ENCODE measurements around the gene FAM193A.
"Not testable (repeated sequence)": the region's sequence is repeated elsewhere in the genome, so short reads cannot be mapped to it uniquely, and the experiment has no call there.

Gene FAM193A

DNA sequence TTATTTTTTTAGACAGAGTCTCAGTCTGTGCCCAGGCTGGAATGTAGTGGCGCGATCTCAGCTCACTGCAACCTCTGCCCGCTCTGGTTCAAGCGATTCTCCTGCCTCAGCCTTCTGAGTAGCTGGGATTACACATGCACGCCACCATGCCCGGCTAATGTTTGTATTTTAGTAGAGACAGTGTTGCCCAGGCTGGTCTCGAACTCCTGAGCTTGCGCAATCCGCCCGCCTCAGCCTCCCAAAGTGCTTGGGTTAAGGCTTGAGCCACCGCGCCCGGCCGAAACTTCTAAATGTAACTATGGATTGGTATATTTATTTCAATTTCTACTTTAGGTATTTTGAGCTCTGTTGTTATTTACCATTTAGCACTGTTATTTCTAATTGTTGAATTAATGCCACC is 79.4 kb downstream of the FAM193A start:
- Histone ChIP-seq H3K4me3 (ENCODE audit: low read length) (no peak overlapping the region), H3K9me3 (ENCODE audit: low read length) (peaks cover 2% of the 10 kb centered on the region), H3K4me1 (ENCODE audit: insufficient read depth, low read length) (peaks cover 6% of the 10 kb centered on the region), H3K36me3 (ENCODE audit: insufficient read depth, low read length) (peaks cover 3% of the 10 kb centered on the region), H3K27me3 (ENCODE audit: insufficient read depth, low read length) (no peaks in the 10 kb centered on the region), H2AFZ (ENCODE audit: low read depth, low read length) (no peak overlapping the region)

DNA sequence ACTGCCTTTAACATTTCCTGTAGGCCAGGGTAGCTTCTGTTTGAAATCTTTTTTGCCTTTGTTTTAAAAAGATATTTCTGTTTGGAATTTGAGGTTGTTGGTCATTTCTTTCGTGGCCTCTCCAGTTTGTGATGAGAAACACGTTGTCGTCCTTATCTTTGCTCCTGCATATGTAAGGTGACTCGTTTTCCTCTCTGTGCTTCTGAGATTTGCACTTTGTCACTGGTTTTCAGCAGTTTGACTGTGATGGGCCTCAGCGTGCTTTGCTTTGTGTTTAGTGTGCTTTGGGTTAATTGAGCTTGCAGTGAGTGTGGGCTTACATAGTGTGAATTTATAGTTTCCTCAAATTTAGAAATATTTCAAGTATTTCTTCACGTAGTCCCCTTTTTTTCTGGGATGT is 81.5 kb downstream of the FAM193A start:
- no peaks in the 10 kb centered on the region for H3K27me3 ChIP-seq (ENCODE audit: insufficient read depth, low read length)
- H3K36me3 ChIP-seq (ENCODE audit: insufficient read depth, low read length) = peaks cover 3% of the 10 kb centered on the region
- H3K9me3 ChIP-seq (ENCODE audit: low read length) = peaks cover 2% of the 10 kb centered on the region
- no peak overlapping the region for H3K4me3 ChIP-seq (ENCODE audit: low read length)
- H3K4me1 ChIP-seq (ENCODE audit: insufficient read depth, low read length) = peaks cover 6% of the 10 kb centered on the region
- no peak overlapping the region for H2AFZ ChIP-seq (ENCODE audit: low read depth, low read length)

DNA sequence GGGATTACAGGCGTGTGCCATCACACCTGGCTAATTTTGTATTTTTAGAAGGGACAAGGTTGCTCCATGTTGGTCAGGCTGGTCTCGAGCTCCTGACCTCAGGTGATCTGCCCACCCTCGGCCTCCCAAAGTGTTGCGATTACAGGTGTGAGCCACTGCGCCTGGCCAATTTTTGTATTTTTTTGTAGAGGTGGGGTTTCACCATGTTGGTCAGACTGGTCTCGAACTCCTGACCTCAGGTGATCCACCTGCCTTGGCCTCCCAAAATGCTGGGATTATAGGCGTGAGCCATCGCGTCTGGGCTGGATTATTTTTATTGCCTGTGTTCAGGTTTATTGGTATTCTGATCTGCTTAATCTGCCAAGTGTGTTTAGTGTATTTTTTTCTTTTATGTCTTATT is 82.3 kb downstream of the FAM193A start:
- H2AFZ ChIP-seq (ENCODE audit: low read depth, low read length); H3K27me3 ChIP-seq (ENCODE audit: insufficient read depth, low read length); H3K36me3 ChIP-seq (ENCODE audit: insufficient read depth, low read length); H3K4me1 ChIP-seq (ENCODE audit: insufficient read depth, low read length); H3K9me3 ChIP-seq (ENCODE audit: low read length); H3K4me3 ChIP-seq (ENCODE audit: low read length): not testable (repeated sequence)

- Histone ChIP-seq H3K36me3 (ENCODE audit: insufficient read depth, low read length) (peaks cover 3% of the 10 kb centered on the region), H3K4me3 (ENCODE audit: low read length) (no peak overlapping the region), H3K27me3 (ENCODE audit: insufficient read depth, low read length) (no peaks in the 10 kb centered on the region), H2AFZ (ENCODE audit: low read depth, low read length) (no peak overlapping the region), H3K4me1 (ENCODE audit: insufficient read depth, low read length) (peaks cover 6% of the 10 kb centered on the region), H3K9me3 (ENCODE audit: low read length) (peaks cover 2% of the 10 kb centered on the region)
These were observed 83.0 kb downstream of the FAM193A start for GRCh38 chr4:2619459-2619858.

- peaks cover 16% of the 10 kb centered on the region for H3K36me3 ChIP-seq (ENCODE audit: insufficient read depth, low read length)
- H3K4me1 ChIP-seq (ENCODE audit: insufficient read depth, low read length) = peaks cover 6% of the 10 kb centered on the region
- H3K9me3 ChIP-seq (ENCODE audit: low read length) = no peaks in the 10 kb centered on the region
- H3K4me3 ChIP-seq (ENCODE audit: low read length) = no peak overlapping the region
- no peaks in the 10 kb centered on the region for H3K27me3 ChIP-seq (ENCODE audit: insufficient read depth, low read length)
- no peak overlapping the region for H2AFZ ChIP-seq (ENCODE audit: low read depth, low read length)
These were observed 85.0 kb downstream of the FAM193A start for GRCh38 chr4:2621419-2621818.

DNA sequence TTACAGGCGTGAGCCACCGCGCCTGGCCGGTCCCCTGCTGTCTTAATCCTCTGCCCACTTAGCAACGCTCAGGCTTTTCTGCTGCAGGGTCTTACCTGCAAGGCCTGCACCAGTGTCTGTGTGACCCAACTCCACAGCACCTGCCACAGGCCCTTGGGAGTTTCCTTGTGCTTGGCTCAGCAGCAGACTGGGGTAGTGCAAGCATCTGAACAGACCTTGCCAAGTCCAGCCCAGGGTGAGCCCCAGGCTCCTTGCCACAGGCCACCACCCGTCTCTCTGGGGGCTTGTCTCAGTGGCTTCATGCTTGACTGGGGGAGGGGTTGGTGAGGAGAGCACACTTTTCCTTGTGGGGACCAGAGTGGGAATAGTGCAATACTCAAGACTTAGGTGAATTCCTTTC is 87.0 kb downstream of the FAM193A start:
- Histone ChIP-seq H3K4me3 (ENCODE audit: low read length) (no peak overlapping the region), H3K36me3 (ENCODE audit: insufficient read depth, low read length) (peaks cover 27% of the 10 kb centered on the region), H2AFZ (ENCODE audit: low read depth, low read length) (no peak overlapping the region), H3K9me3 (ENCODE audit: low read length) (no peaks in the 10 kb centered on the region), H3K4me1 (ENCODE audit: insufficient read depth, low read length) (peaks cover 6% of the 10 kb centered on the region), H3K27me3 (ENCODE audit: insufficient read depth, low read length) (no peaks in the 10 kb centered on the region)

- Histone ChIP-seq H3K4me1 (ENCODE audit: insufficient read depth, low read length) (no peaks in the 10 kb centered on the region), H3K36me3 (ENCODE audit: insufficient read depth, low read length) (peaks cover 37% of the 10 kb centered on the region), H2AFZ (ENCODE audit: low read depth, low read length) (no peak overlapping the region), H3K4me3 (ENCODE audit: low read length) (no peak overlapping the region), H3K27me3 (ENCODE audit: insufficient read depth, low read length) (no peaks in the 10 kb centered on the region), H3K9me3 (ENCODE audit: low read length) (no peaks in the 10 kb centered on the region)
These were observed 88.5 kb downstream of the FAM193A start for GRCh38 chr4:2624782-2625530.

DNA sequence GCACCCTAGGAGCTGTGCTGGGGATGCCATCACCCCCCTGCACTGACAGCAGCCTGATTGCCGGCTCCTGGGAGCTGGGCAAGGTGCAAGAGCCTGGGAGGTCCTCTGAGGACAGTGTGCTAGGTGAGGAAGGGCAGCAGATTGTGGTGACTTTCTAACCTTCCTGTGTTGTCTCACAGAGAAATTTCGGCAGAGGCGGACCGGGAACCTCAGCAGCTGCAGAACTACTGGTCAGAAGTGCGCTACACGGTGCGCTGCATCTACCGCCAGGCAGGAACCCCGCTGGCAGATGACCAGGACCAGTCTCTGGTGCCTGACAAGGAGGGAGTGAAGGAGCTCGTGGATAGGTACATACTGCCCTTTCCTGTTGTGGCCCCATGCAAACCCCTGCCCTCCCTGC is 89.8 kb downstream of the FAM193A start:
- H2AFZ ChIP-seq (ENCODE audit: low read depth, low read length) = no peak overlapping the region
- no peaks in the 10 kb centered on the region for H3K4me1 ChIP-seq (ENCODE audit: insufficient read depth, low read length)
- no peaks in the 10 kb centered on the region for H3K9me3 ChIP-seq (ENCODE audit: low read length)
- peaks cover 48% of the 10 kb centered on the region for H3K36me3 ChIP-seq (ENCODE audit: insufficient read depth, low read length)
- no peaks in the 10 kb centered on the region for H3K27me3 ChIP-seq (ENCODE audit: insufficient read depth, low read length)
- no peak overlapping the region for H3K4me3 ChIP-seq (ENCODE audit: low read length)

DNA sequence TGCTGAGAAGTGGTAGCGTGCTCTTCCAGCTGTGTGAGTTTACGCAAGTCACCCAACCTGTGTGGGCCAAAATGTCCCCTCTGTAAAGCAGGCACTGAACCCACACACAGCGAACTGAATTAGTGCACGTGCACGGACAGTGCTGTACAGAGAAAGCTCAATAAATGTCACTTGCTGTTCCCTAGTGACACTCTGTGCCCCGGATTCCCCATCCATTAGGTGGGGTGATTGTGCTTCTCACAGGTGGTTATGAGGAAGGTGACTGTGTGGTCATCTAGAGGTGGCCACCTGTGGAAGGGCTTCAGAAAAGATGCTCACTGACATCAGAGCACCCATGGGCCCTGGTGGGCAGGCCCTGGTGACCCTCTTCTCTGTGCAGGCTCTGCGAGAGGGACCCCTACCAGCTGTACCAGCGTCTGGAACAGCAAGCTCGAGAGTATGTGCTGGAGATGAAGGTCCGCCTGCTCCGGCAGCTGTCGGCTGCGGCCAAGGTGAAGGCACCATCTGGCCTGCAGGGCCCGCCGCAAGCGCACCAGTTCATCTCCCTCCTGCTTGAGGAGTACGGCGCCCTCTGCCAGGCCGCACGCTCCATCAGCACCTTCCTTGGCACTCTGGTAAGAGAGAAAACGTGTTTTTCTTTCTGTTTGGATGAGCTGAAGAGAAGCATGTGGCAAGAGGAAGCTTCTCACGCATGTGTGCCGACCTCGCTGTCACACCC is 94.3 kb downstream of the FAM193A start:
- Histone ChIP-seq H3K36me3 (ENCODE audit: insufficient read depth, low read length) (peaks cover 57% of the 10 kb centered on the region), H3K27me3 (ENCODE audit: insufficient read depth, low read length) (no peaks in the 10 kb centered on the region), H3K4me3 (ENCODE audit: low read length) (no peak overlapping the region), H3K9me3 (ENCODE audit: low read length) (no peaks in the 10 kb centered on the region), H2AFZ (ENCODE audit: low read depth, low read length) (no peak overlapping the region), H3K4me1 (ENCODE audit: insufficient read depth, low read length) (no peaks in the 10 kb centered on the region)

DNA sequence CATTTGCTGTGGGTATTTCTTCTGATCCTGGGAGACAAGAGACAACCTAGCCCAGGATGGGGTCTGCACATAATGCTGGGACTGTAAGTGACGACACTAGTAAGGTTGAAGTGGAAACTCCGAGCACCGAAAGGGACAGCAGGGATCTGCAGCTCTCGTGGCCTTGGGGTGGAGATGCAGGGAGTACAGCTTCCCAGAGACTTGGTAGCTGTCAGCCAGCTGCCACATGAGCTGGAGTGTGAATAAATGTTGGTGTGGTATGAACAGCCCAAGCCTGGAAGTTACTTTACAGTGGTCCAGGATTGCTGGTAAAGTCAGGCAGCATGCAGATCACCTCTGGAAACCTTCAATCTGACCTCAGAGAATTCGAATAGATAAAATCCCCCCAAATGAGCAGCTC is 97.6 kb downstream of the FAM193A start:
- no peak overlapping the region for H2AFZ ChIP-seq (ENCODE audit: low read depth, low read length)
- H3K4me1 ChIP-seq (ENCODE audit: insufficient read depth, low read length) = no peaks in the 10 kb centered on the region
- H3K9me3 ChIP-seq (ENCODE audit: low read length) = no peaks in the 10 kb centered on the region
- H3K36me3 ChIP-seq (ENCODE audit: insufficient read depth, low read length) = peaks cover 56% of the 10 kb centered on the region
- H3K27me3 ChIP-seq (ENCODE audit: insufficient read depth, low read length) = no peaks in the 10 kb centered on the region
- H3K4me3 ChIP-seq (ENCODE audit: low read length) = no peak overlapping the region

DNA sequence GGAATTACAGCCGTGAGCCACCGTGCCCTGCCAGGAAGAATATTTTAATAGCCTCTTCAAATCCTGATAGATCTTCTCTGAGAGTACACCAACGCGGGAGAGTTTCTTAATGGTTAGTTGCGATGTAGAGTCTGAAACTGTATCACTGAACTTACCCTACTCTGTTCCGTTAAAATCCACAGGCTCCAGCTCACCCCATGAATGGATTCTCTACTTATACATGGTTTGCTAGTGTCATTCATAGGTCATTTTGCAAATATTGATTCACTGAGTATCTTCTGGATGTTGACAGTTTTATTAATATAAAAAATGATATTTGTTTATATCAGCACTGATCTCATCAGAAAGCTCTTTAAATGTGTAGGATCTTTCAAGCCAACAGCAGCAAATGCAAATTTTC is 99.9 kb downstream of the FAM193A start:
- Histone ChIP-seq H2AFZ (ENCODE audit: low read depth, low read length) (no peak overlapping the region), H3K36me3 (ENCODE audit: insufficient read depth, low read length) (peaks cover 52% of the 10 kb centered on the region), H3K9me3 (ENCODE audit: low read length) (peaks cover 2% of the 10 kb centered on the region)

GRCh38 chr4:2636994-2637393 is 100.5 kb downstream of the FAM193A start:
- H2AFZ ChIP-seq (ENCODE audit: low read depth, low read length); H3K9me3 ChIP-seq (ENCODE audit: low read length); H3K27me3 ChIP-seq (ENCODE audit: insufficient read depth, low read length); H3K4me3 ChIP-seq (ENCODE audit: low read length); H3K4me1 ChIP-seq (ENCODE audit: insufficient read depth, low read length): not testable (repeated sequence)
- H3K36me3 ChIP-seq (ENCODE audit: insufficient read depth, low read length) = peaks cover 47% of the 10 kb centered on the region

More for the DNA sequence above, 99.9 kb downstream of the FAM193A start:
- Histone ChIP-seq H3K4me3 (ENCODE audit: low read length) (no peak overlapping the region), H3K27me3 (ENCODE audit: insufficient read depth, low read length) (no peaks in the 10 kb centered on the region), H3K4me1 (ENCODE audit: insufficient read depth, low read length) (no peaks in the 10 kb centered on the region)

DNA sequence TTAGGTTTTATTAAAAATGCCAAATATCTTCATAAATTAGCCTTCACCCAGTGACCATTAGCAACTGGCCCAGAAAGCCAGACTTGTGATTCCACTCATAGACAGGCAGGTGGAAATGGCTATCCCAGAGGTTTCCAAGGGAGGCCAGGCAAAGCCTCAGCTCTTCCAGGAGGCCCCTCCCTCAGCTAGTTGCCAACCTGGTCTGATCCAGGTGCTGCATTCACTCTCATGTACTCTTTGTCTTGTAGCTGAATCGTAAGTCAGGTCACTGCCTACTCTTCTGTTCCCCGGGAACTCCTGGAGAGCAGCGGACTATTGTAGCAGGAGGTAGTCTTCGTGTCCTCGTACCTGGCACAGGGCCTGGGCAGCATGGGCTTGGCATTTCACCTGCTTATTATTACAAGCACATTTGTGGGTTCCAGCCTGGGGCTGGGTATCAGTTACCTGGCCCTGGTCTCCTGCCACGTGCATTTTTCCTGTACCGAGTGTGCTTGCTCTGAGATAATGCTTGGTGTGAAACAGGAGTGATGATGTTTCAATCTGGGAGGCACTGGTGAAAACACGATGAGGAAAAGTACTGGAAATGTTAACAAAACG is 101.6 kb downstream of the FAM193A start:
- H3K4me1 ChIP-seq (ENCODE audit: insufficient read depth, low read length) = no peaks in the 10 kb centered on the region
- no peaks in the 10 kb centered on the region for H3K27me3 ChIP-seq (ENCODE audit: insufficient read depth, low read length)
- peaks cover 2% of the 10 kb centered on the region for H3K9me3 ChIP-seq (ENCODE audit: low read length)
- H3K36me3 ChIP-seq (ENCODE audit: insufficient read depth, low read length) = peaks cover 44% of the 10 kb centered on the region
- H3K4me3 ChIP-seq (ENCODE audit: low read length) = no peak overlapping the region
- H2AFZ ChIP-seq (ENCODE audit: low read depth, low read length) = no peak overlapping the region

All from neuron (in vitro differentiated cells).